Muscle of arm (tissue), 12 donors: ENCODE measurements around the gene ABCC8. TPM values are rescaled to one million over a fixed set of nuclear protein-coding genes. Genes with fewer than 3 reads are reported as not detected.

Experiments
- DNase-seq: peaks from one replicate; pipeline ENCODE4 v3.0.0-alpha.2; 2013
- polyA plus RNA-seq, 12 donors: library from polyadenylated mRNA; unstranded; fragments of 120-200 nt; gene quantifications; one replicate each; pipeline ENCODE4 v1.2.1, GENCODE V29; 2013; ENCODE audit not compliant: insufficient read length in 12 of 12

The ABCC8 gene
- polyA plus RNA-seq, 12 donors, result 2.0 to 6.6 (median 2.5) TPM; not detected in 2

GRCh38 chr11:17352950-17353820, 123.5 kb downstream of the ABCC8 start:
- peak; percentile 58 for DNase-seq

GRCh38 chr11:17351510-17352176, 125.0 kb downstream of the ABCC8 start, which contains the start of gene NCR3LG1:
Gene NCR3LG1, plus strand, starts transcription at chr11:17351800. Its CDS starts 170 bp downstream, at chr11:17351970.
- DNase-seq, result peak; percentile 40

GRCh38 chr11:17351172-17351509, 125.5 kb downstream of the ABCC8 start:
- no peak for DNase-seq

GRCh38 chr11:17350455-17351171, 126.0 kb downstream of the ABCC8 start:
- DNase-seq, result no peak

- no peak for DNase-seq
These were observed 129.0 kb downstream of the ABCC8 start for GRCh38 chr11:17347676-17348075.

- no peak for DNase-seq
These were observed 132.7 kb downstream of the ABCC8 start for GRCh38 chr11:17343907-17344306.

- DNase-seq, result no peak
These were observed 133.4 kb downstream of the ABCC8 start for GRCh38 chr11:17343257-17343656.

Other genes with a start within 250 kb of the ABCC8 start
- 10 to 100 TPM in 11 of 12 donors, not detected in 1; 45.6 to 96.8 (median 62.2) TPM for gene NUCB2, start 200.1 kb downstream of the ABCC8 start, polyA plus RNA-seq
- 1 to 10 TPM in 1 of 12 donors, under 1 TPM in 10, not detected in 1; 0.22 to 1.6 (median 0.39) TPM for gene NCR3LG1, start 125.0 kb downstream of the ABCC8 start, polyA plus RNA-seq
- gene KCNJ11, start 88.2 kb downstream of the ABCC8 start, polyA plus RNA-seq, result 10 to 100 TPM in 9 of 12 donors, 1 to 10 TPM in 2, not detected in 1; 5.5 to 28.1 (median 12.4) TPM
- gene USH1C, start 67.6 kb upstream of the ABCC8 start, polyA plus RNA-seq, result 10 to 100 TPM in 1 of 12 donors, 1 to 10 TPM in 1, under 1 TPM in 9, not detected in 1; 0.15 to 18.1 (median 0.48) TPM
- gene OTOG, start 70.4 kb upstream of the ABCC8 start, polyA plus RNA-seq, result under 1 TPM in 6 of 12 donors, not detected in 6; 0.01 to 0.04 (median 0.02) TPM
- 100 to 1,000 TPM in 2 of 12 donors, 10 to 100 TPM in 10; 20.0 to 249 (median 46.7) TPM for gene MYOD1, start 242.7 kb upstream of the ABCC8 start, polyA plus RNA-seq